ENCODE results near the gene MXRA8.

MXRA8 gene

GRCh38 chr1:1352786-1353388 lies 5.5 kb downstream of the MXRA8 start:
- in situ Hi-C loops (cut with MboI; ENCODE audit: low sequenced_read_pairs), result no loop called here

- in situ Hi-C loops (cut with MboI; ENCODE audit: low sequenced_read_pairs), result no loop called here
Measured at GRCh38 chr1:1351511-1352427, 6.6 kb downstream of the MXRA8 start.

- in situ Hi-C loops (cut with MboI; ENCODE audit: low sequenced_read_pairs), result no loop called here
Measured at GRCh38 chr1:1349256-1350012, 8.9 kb downstream of the MXRA8 start, which contains the start of gene DVL1. Gene DVL1 (minus strand): TSS chr1:1349418. CDS start chr1:1349065, 353 bp downstream.

GRCh38 chr1:1348420-1349255 lies 9.7 kb downstream of the MXRA8 start:
- in situ Hi-C loops (cut with MboI; ENCODE audit: low sequenced_read_pairs), result no loop called here

- in situ Hi-C loops (cut with MboI; ENCODE audit: low sequenced_read_pairs), result no loop called here
Measured at GRCh38 chr1:1347663-1348419, 10.5 kb downstream of the MXRA8 start.

GRCh38 chr1:1347026-1347595 lies 11.2 kb downstream of the MXRA8 start:
- in situ Hi-C loops (cut with MboI; ENCODE audit: low sequenced_read_pairs), result no loop called here

- in situ Hi-C loops (cut with MboI; ENCODE audit: low sequenced_read_pairs), result no loop called here
Measured at GRCh38 chr1:1346501-1346890, 11.9 kb downstream of the MXRA8 start.

- in situ Hi-C loops (cut with MboI; ENCODE audit: low sequenced_read_pairs), result no loop called here
Measured at GRCh38 chr1:1345860-1346500, 12.4 kb downstream of the MXRA8 start.

GRCh38 chr1:1345384-1345783 lies 13.0 kb downstream of the MXRA8 start:
- in situ Hi-C loops (cut with MboI; ENCODE audit: low sequenced_read_pairs), result no loop called here

GRCh38 chr1:1344655-1345361 lies 13.5 kb downstream of the MXRA8 start:
- in situ Hi-C loops (cut with MboI; ENCODE audit: low sequenced_read_pairs), result no loop called here

- in situ Hi-C loops (cut with MboI; ENCODE audit: low sequenced_read_pairs), result no loop called here
Measured at GRCh38 chr1:1343811-1344421, 14.4 kb downstream of the MXRA8 start.

GRCh38 chr1:1342584-1343115 lies 15.7 kb downstream of the MXRA8 start:
- in situ Hi-C loops (cut with MboI; ENCODE audit: low sequenced_read_pairs), result no loop called here

GRCh38 chr1:1342061-1342562 lies 16.2 kb downstream of the MXRA8 start:
- in situ Hi-C loops (cut with MboI; ENCODE audit: low sequenced_read_pairs), result no loop called here

GRCh38 chr1:1341549-1342021 lies 16.8 kb downstream of the MXRA8 start:
- in situ Hi-C loops (cut with MboI; ENCODE audit: low sequenced_read_pairs), result no loop called here

- in situ Hi-C loops (cut with MboI; ENCODE audit: low sequenced_read_pairs), result no loop called here
Measured at GRCh38 chr1:1340791-1341548, 17.4 kb downstream of the MXRA8 start.

GRCh38 chr1:1340185-1340584 lies 18.2 kb downstream of the MXRA8 start:
- in situ Hi-C loops (cut with MboI; ENCODE audit: low sequenced_read_pairs), result no loop called here

- in situ Hi-C loops (cut with MboI; ENCODE audit: low sequenced_read_pairs), result no loop called here
Measured at GRCh38 chr1:1338278-1338677, 20.1 kb downstream of the MXRA8 start.

Measured in HL-60/S4 treated with retinoic acid at 250 ng/mL for 4 days and 3 days (cell line).